Pancreas (tissue), 10 donors: ENCODE data around the gene COPE. TPM values are rescaled to one million over a fixed set of nuclear protein-coding genes. Genes with fewer than 3 reads are reported as not detected.

Experiments used
- ATAC-seq, 4 donors: fragments of 200-7000 bp; cut with Tn5 transposase; one replicate each; pipeline versions ENCODE4 v1.8.0 to v1.9.1; 2020; ENCODE audit warnings: mild to moderate bottlenecking in 4 of 4, moderate library complexity in 4 of 4
- DNase-seq, 6 donors: peaks; one replicate each; pipeline ENCODE4 v3.0.0-alpha.2; 2020
- FAIRE-seq: peaks from 2 replicates; lab custom pipeline; 2012; peaks lifted over from hg19 to GRCh38; lab: Jason Lieb, UNC
- H3K27ac ChIP-seq, 4 donors: fragments of 200-600 bp; sonication (generic); 1 replicate in 3 of 4; 2 replicates in 1 of 4; pipeline versions ENCODE4 v1.5.0 to v1.8.0; 2020
- H3K27me3 ChIP-seq, 4 donors: fragments of 200-600 bp; one replicate each; pipeline ENCODE4 v1.8.0; 2021
- H3K36me3 ChIP-seq, 3 donors: fragments of 200-600 bp; sonication (generic) in 1 of 3; one replicate each; pipeline versions ENCODE4 v1.5.0 to v1.8.0; 2020 to 2021
- H3K4me1 ChIP-seq, 3 donors: fragments of 200-600 bp; one replicate each; pipeline ENCODE4 v1.8.0; 2021
- H3K4me3 ChIP-seq, 4 donors: fragments of 200-600 bp; sonication (generic) in 2 of 4; one replicate each; pipeline versions ENCODE4 v1.5.0 to v1.8.0; 2020 to 2021
- H3K9me3 ChIP-seq, 4 donors: fragments of 200-600 bp; one replicate each; pipeline ENCODE4 v1.8.0; 2021
- WGBS, 2 donors: extraction: QIAGEN DNeasy Blood & Tissue Kit; methylation state at CpG; one replicate each; pipeline ENCODE4 v1.1.7; 2013; 5-methylcytosine and 5-hydroxymethylcytosine counted together
- intact Hi-C, 3 donors: fragments of 100-400 bp; cut with DNase I; formaldehyde crosslinking; loops; one replicate each; pipeline versions ENCODE4 v1.11.1 to v1.14.2; 2022
- polyA plus RNA-seq, 2 donors: library from polyadenylated mRNA; stranded (reverse); fragments of 200-250 nt; gene quantifications; one replicate each; pipeline ENCODE4 v1.2.3, GENCODE V29; 2013
- total RNA-seq, 6 donors: library from RNA; stranded (reverse); fragmentation: NEBNext Ultra II Directional in 4 of 6; extraction: Animal tissue kit (Norgen Biotek cat#: 25700) in 4 of 6; gene quantifications; one replicate each; pipeline versions ENCODE4 v1.2.1 to v1.2.4, GENCODE V29; 2021 to 2023
- TF ChIP-seq, protein P1 (sequence below), 4 donors: fragments of 200-600 bp; sonication (generic) in 3 of 4; IDR thresholded peaks; one replicate each; pipeline versions ENCODE4 v1.5.0 to v1.8.0; 2021; ENCODE audit warnings: antibody characterized with exemption in 4 of 4
- donor health status: healthy with polysubstance abuse.
- donor health status: DM: no; HTN: no; CAD: no; lungs with moderate emphysema.
- donor health status: DM: no; HTN: no; CAD: no.
- donor health status: control.
- donor health status: control.
- donor health status: Bipolar disorder and iron deficiency.
- donor health status: DM: yes; HTN: yes; CAD: no.
- donor health status: DM: no; HTN: no; CAD: no.
- donor health status: DM: no; HTN: no; CAD: no.
- donor health status: DM: yes; HTN: yes; CAD: no.

Gene COPE
- total and polyA plus RNA-seq, 8 donors, result 58.2 to 200 (median 94.2) TPM

- Histone ChIP-seq H3K9me3 (no peaks in the 10 kb centered on the region), H3K36me3 (no peaks in the 10 kb centered on the region), H3K27ac (no peak overlapping the region), H3K27me3 (no peaks in the 10 kb centered on the region), H3K4me1 (no peaks in the 10 kb centered on the region), H3K4me3 (no peak overlapping the region)
- ATAC-seq (no peak), DNase-seq (no peak), FAIRE-seq (no peak)
- TF ChIP-seq, protein P1, sequence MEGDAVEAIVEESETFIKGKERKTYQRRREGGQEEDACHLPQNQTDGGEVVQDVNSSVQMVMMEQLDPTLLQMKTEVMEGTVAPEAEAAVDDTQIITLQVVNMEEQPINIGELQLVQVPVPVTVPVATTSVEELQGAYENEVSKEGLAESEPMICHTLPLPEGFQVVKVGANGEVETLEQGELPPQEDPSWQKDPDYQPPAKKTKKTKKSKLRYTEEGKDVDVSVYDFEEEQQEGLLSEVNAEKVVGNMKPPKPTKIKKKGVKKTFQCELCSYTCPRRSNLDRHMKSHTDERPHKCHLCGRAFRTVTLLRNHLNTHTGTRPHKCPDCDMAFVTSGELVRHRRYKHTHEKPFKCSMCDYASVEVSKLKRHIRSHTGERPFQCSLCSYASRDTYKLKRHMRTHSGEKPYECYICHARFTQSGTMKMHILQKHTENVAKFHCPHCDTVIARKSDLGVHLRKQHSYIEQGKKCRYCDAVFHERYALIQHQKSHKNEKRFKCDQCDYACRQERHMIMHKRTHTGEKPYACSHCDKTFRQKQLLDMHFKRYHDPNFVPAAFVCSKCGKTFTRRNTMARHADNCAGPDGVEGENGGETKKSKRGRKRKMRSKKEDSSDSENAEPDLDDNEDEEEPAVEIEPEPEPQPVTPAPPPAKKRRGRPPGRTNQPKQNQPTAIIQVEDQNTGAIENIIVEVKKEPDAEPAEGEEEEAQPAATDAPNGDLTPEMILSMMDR (IDR thresholded peaks at IDR 0.05), result no peak
- intact Hi-C loops, result no loop called here
Measured at GRCh38 chr19:18946335-18946734, 27.1 kb upstream of the COPE start.

DNA sequence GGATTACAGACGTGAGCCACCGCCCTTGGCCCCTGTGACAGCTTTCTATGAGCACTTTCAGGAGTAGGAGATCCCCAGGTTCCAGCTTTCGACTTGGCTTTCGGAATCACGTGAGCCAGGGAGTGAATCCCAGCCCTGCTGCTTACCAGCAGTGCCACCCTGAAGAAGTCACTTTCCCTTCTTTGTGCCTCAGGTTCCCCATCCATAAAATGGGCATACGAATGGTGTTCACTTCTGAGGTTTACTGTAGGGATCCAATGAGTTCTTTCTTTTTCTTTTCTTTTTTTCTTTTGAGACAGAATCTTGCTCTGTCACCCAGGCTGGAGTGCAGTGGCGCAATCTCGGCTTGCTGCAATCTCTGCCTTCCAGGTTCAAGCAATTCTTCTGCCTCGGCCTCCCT lies 26.1 kb upstream of the COPE start:
- ATAC-seq, result no peak
- Histone ChIP-seq H3K27me3 (no peaks in the 10 kb centered on the region), H3K27ac (no peak overlapping the region), H3K4me3 (no peak overlapping the region), H3K4me1 (no peaks in the 10 kb centered on the region), H3K36me3 (no peaks in the 10 kb centered on the region), H3K9me3 (no peaks in the 10 kb centered on the region)
- 81 to 87% methylated on average over 9 of the region's 9 CpGs for WGBS, 2 donors
- TF ChIP-seq, protein P1 (IDR thresholded peaks at IDR 0.05), result no peak
- no peak for DNase-seq
- no peak for FAIRE-seq
- intact Hi-C loops, result no loop called here

DNA sequence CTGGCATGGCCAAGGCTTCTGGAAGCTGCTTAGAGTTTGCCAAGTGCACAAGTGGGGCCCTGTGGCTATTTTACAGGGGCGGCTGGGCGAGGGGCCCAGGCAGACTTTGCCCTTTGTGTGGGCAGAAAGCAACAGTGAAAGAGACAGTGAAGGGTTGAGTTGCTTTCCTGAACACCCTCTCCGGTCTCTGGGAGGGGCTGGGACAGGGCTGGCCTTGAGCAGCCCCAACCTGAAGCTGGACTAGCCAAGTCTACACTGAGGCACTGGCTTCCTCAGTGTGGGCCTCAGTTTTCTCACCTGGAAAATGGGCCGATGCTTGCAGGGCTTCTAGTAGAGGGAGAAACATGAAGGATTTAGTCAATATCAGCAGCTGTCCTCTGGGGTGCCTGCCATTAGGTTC lies 24.3 kb upstream of the COPE start:
- Histone ChIP-seq H3K4me3 (no peak overlapping the region), H3K36me3 (no peaks in the 10 kb centered on the region), H3K4me1 (no peaks in the 10 kb centered on the region), H3K27ac (no peak overlapping the region), H3K27me3 (no peaks in the 10 kb centered on the region), H3K9me3 (no peaks in the 10 kb centered on the region)
- ATAC-seq (no peak), DNase-seq (no peak), FAIRE-seq (no peak)
- intact Hi-C loops, result no loop called here
- TF ChIP-seq, protein P1 (IDR thresholded peaks at IDR 0.05), result no peak
- 67 to 79% methylated on average over 4 of the region's 4 CpGs for WGBS, 2 donors

DNA sequence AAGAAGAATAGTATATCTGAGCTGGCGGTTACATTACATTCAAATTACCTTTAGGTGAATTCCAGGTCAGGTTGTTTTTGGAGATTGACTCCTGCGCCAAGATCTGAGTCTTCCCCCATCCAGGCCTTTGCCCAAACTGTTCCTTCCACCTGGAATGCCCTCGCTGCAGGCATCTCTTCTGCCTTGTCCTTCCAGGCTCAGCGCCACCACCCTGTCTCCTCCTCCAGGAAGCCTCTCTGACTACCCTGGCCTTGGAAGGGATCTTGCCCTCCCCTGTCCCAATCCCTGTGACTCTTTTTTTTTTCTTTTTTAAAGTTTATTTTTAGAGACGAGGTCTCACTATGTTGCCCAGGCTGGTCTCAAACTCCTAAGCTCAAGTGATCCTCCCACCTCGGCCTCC lies 23.5 kb upstream of the COPE start:
- Histone ChIP-seq H3K36me3 (no peaks in the 10 kb centered on the region), H3K4me1 (no peaks in the 10 kb centered on the region), H3K4me3 (no peak overlapping the region), H3K27me3 (no peaks in the 10 kb centered on the region), H3K27ac (no peak overlapping the region), H3K9me3 (no peaks in the 10 kb centered on the region)
- intact Hi-C loops, result no loop called here
- DNase-seq (no peak), FAIRE-seq (no peak), ATAC-seq (no peak)
- TF ChIP-seq, protein P1 (IDR thresholded peaks at IDR 0.05), result no peak
- 81 to 95% methylated on average over 6 of the region's 6 CpGs for WGBS, 2 donors

DNA sequence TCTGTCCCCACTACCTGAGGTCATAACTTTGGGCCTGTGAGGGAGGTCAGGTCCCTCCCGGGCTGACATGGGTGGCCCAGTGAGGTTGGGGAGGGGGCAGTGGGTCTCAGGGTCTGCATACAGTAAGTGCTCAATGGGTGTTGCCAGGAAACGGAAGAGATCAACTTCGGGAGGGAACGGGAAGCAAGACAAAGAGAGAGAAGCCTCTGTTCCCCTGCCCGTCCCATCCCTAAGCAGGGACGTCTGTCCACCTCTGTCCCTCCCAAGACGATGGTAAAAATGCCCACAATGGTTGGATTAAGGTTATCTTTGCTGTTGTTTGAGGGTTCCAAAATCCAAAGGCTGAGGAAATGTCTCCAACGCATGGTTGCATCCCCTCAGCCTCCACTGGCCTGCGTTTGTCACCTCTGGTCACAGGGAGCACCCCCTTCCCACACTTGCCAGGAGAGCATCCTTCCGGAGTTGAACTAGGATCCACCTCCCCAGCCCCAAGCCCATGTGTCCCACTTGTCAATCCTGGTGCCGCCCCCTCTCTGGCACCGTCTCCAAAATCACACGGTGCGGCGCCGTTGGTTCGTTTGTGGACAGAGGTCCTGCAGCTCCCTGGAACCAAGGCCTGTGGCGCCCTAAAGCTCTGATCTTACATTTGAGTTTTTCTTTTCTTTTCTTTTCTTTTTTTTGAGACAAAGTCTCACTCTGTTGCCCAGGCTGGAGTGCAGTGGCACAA lies 22.6 kb upstream of the COPE start:
- Histone ChIP-seq H3K4me3 (no peak overlapping the region), H3K36me3 (no peaks in the 10 kb centered on the region), H3K27ac (no peak overlapping the region), H3K27me3 (no peaks in the 10 kb centered on the region), H3K4me1 (no peaks in the 10 kb centered on the region), H3K9me3 (no peaks in the 10 kb centered on the region)
- TF ChIP-seq, protein P1 (IDR thresholded peaks at IDR 0.05), result no peak
- intact Hi-C loops, result no loop called here
- FAIRE-seq, result no peak
- ATAC-seq, result peak in 1 of 4 donors; percentile 3
- no peak for DNase-seq
- 69 to 72% methylated on average over 18 of the region's 18 CpGs for WGBS, 2 donors
